GM12873 (cell line): ENCODE measurements around the gene CARD9.

ENCODE experiments used
- CTCF ChIP-seq: IDR thresholded peaks from 2 replicates; pipeline ENCODE4 v1.5.1; 2012; ENCODE audit warnings: low read depth, mild to moderate bottlenecking, moderate library complexity, low read length, control low read depth; ENCODE audit not compliant: insufficient read depth; ENCODE audit errors: missing control alignments

Gene CARD9

GRCh38 chr9:136398286-136398685 lies 24.8 kb upstream of the CARD9 start:
- no peak for TF ChIP-seq CTCF

- no peak for TF ChIP-seq CTCF
These were observed 24.2 kb upstream of the CARD9 start for GRCh38 chr9:136397643-136398042.

- no peak for TF ChIP-seq CTCF
These were observed 22.7 kb upstream of the CARD9 start for GRCh38 chr9:136396219-136396515.

GRCh38 chr9:136395345-136396218 lies 22.1 kb upstream of the CARD9 start:
- TF ChIP-seq CTCF: no peak

DNA sequence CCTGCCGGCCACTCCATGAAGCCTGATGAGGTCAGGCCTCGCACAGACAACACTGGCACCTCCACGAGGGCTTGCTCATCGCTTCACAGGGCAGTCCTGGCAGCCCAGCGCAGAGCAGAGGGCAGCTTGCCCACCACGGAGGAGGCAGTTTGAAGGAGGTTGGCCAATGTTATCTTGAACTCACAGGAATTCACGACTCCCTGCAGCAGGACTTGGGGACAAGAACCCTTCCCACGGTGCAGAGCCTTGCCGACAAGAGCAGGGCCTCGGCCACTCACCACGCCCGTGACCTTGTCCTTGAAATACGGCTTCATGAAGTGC lies 21.5 kb upstream of the CARD9 start:
- no peak for TF ChIP-seq CTCF

DNA sequence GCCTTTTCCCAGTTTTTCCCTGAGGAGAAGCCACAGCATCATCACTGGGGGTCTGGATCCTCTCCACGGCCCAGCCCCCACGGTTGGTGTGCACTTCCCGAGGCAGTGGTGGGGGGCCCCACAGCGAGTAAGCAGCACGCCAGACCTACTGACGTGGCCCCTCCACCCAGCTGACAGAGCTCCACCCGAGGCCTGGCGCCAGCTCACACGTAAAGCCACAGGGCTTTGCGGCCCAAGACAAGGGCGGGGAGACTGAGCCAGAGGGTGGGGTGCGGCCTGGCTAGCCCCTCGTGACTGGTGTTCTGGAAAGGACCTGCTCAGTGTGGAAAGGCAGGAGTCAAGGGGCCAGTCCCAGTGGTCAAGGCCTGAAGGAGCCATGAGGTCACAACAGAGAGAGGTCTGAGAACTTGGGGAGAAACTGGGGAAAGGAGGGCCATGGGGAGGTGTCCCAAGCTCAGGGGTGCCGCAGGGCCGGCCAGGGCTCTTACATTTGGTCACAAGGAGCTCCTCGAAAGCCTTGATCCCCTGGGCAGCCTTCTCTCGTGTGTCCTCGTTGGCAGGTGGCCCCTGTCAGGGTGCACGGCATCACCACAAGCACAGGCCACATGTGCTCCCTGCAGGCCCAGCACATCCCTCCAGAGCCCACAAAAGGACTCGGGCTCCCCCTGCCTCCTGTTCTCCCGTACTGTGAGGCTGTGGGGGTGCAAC lies 21.0 kb upstream of the CARD9 start:
- no peak for TF ChIP-seq CTCF

DNA sequence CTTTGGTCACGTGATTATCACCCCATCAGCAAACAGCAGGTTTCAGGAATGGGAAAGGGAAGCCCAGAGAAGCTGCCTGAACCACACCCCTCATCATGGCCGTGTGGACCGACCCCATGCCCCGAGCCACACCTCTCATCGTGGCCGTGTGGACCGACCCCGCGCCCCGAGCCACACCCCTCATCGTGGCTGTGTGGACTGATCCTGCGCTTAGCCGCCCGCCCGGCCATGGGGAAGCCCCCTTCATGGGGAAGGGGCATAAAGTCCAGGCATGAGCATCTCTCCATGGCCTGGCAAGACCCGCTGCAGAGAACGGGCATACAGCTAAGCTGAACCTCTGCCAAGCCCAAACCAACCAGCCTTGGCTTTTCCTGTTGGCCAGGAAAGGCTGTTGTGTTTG lies 20.1 kb upstream of the CARD9 start:
- TF ChIP-seq CTCF: no peak
